CMK (cell line): ENCODE data around the gene HSPG2.

Experiments
- DNase-seq: peaks from one replicate; pipeline ENCODE4 v3.0.0-alpha.2; 2010; ENCODE audit warnings: low read depth

The HSPG2 gene

GRCh38 chr1:21898326-21899200 is 38.5 kb downstream of the HSPG2 start:
- DNase-seq, result no peak

DNA sequence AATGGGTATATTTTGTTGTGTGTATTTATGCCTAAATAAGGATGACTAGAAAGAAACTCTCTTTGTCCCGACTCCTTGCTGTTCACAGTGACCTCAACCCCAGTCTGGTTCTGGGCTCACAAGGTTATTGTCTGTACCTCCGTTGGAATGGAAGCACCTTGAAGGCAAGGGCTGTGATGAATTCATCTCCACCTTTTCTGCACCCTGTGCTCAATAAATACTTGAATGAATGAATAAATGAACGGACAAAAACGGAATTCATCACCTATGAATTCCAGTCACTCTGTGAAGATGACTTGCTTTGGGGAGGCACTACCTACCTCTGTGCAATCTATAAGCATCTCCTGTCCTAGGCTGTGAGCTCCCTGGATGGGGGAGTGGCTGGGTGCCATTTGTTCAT is 39.3 kb downstream of the HSPG2 start:
- DNase-seq, result no peak

DNA sequence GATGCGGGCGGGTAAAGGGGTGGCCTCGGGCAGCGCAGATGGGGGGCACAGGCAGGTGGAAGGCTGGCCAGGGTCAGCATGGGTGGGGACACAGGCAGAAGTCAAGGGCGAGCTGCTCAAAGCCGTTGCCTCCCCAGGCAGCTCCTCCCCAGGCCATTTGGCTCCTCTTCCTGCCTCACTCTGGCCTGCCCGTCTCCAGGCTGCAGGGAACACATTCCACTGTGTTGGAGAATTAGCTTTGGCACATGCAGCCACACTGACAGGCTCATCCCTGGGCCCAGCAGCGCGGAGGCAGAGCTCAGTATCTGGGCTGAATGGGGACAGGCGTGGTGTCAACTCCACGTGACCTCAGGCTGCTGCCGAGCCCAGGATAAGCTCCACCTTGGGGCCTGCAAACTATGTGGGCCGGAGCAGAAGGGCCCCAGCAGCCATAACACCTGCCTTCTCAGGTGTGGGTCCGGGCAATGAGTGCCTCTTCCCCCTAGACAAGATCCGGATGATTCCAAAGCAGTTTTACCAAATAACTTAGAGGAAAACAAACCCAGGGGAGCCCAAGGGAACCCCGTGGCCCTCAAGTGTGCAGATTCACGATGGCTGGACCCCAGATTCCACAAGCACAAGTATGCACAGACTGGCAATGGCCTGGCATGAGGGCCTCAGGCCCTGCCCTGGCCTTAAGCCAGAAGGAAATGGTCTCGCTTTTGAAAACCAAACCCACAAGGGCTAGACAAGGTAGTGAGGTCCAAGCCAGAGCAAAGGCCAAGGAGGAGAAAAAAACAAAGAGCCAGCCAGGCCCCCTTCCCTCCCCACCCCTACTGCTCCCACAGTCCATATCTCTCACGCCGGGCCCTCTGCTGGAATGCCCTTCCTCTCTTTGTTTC is 40.2 kb downstream of the HSPG2 start:
- DNase-seq, result no peak

GRCh38 chr1:21896026-21896425 is 41.1 kb downstream of the HSPG2 start:
- no peak for DNase-seq

- DNase-seq, result no peak
Measured at GRCh38 chr1:21894034-21894881, 42.9 kb downstream of the HSPG2 start.

- no peak for DNase-seq
Measured at GRCh38 chr1:21893046-21893805, 43.9 kb downstream of the HSPG2 start.

- no peak for DNase-seq
Measured at GRCh38 chr1:21891621-21892479, 45.3 kb downstream of the HSPG2 start.

GRCh38 chr1:21891081-21891480 is 46.0 kb downstream of the HSPG2 start:
- DNase-seq, result no peak

DNA sequence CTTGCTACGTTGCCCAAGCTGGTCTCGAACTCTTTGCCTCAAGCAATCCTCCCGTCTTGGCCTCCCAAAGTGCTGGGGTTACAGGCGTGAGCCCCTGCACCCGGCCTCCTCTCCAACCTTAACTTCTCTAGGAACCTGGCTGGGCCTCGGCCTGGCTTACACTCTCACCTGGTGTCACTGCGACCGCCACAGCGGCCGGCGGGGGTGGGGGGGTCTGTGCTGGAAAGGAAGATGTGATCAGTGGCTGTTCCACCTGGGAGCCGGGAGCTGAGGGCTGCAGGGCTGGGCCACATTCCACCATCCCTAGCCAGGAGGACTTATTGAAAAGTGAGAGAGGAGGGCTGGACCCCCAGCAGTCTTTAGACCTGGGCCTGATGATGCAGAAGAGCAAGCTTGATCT is 48.6 kb downstream of the HSPG2 start:
- DNase-seq, result no peak

GRCh38 chr1:21887796-21888195 is 49.3 kb downstream of the HSPG2 start:
- DNase-seq, result no peak

GRCh38 chr1:21887216-21887736 is 49.8 kb downstream of the HSPG2 start:
- DNase-seq, result no peak

- peak; percentile 81 for DNase-seq
Measured at GRCh38 chr1:21886486-21887215, 50.5 kb downstream of the HSPG2 start.

- DNase-seq, result no peak
Measured at GRCh38 chr1:21885236-21886037, 51.7 kb downstream of the HSPG2 start.

DNA sequence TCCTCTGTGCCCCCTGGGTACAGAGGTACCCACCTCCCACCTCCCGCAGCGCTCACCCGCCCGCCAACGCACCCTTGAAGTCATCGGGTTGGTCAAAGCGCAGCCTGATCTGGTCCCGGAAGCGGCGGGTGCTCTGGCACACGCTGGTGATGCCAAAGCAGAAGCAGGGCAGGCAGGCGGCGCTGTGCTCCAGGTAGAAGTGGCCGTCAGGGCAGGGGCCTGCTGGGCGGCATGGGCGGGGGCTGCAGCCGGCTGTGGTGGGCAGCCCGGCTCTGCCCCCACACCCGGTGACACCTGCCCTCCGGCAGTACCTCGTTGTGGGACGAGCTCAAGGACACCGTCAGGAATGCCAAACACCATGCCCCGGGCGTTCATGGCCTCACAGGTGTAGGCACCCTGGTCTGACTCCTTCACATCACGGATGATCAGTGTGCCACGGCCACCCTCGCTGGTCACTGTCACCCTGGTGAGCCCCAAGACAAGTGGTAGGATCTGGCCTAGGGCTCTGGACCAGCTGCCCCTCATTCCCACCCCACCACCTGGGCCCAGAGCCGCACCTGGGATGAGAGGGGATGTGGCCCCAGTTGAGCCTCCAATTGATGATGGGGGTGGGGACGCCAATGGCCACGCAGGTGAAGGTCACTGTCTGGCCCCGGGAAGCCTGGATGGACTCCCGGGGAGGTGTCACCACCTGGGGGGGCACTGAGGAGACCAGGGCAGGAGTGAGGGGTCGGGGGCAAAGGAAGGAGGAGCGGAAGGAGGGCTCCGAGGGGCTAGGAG is 52.5 kb downstream of the HSPG2 start:
- no peak for DNase-seq

- no peak for DNase-seq
Measured at GRCh38 chr1:21882721-21883415, 54.2 kb downstream of the HSPG2 start.

DNA sequence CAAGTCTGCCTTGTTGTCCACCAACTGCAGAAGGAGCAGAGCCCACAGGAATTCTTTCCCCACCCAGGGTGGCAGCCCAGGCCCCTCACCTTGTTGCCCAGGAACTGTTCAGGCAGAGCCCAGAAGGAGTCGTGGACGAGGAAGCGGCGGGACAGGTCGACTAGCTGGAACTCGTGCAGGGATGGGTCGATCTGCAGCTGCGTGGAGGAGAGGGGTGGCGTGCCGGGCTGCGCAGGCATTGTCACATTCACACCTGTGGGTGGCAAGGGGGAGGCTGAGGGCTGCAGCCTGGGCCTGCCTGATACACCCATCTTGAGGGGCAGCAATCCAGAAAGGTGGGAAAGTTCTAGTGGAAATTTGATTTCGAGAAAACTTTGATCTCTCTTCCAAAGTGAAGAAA is 55.9 kb downstream of the HSPG2 start:
- no peak for DNase-seq

- no peak for DNase-seq
Measured at GRCh38 chr1:21880619-21880970, 56.5 kb downstream of the HSPG2 start.
